Upper lobe of left lung (tissue), 4 donors: ENCODE results near the gene DUSP16.

Source experiments
- POLR2A ChIP-seq, 4 donors: fragments of 450-650 bp; IDR thresholded peaks; one replicate each; pipeline ENCODE4 v1.5.1; 2016 to 2017; ENCODE audit warnings: antibody characterized with exemption in 4 of 4, mild to moderate bottlenecking in 2 of 4
- TF ChIP-seq, protein P1 (sequence below), 6 experiments: fragments of 450-650 bp in 4 of 6; fragments of 200-600 bp in 2 of 6; sonication (generic) in 2 of 6; IDR thresholded peaks; one replicate each; pipeline ENCODE4 v1.5.1; 2016 to 2019; ENCODE audit warnings: antibody characterized with exemption in 6 of 6

DNA sequence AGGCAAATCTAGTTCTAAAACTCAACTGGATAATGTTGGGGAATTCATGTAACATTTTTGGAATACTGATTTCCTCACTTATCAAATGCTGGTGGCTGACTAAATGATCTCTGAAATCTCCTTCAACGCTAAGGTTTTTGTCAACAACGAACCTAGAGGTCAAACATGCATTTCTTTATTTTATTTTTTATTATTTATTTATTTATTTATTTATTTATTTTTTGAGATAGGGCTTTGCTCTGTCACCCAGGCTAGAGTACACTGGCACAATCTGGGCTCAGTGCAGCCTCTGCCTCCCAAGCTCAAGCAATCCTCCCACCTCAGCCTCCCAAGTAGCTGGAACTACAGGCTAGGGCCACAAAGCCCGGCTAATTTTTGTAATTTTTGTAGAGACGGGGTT is 64.5 kb downstream of the DUSP16 start:
- no peak for TF ChIP-seq POLR2A (IDR thresholded peaks at IDR 0.05)
- TF ChIP-seq, protein P1, sequence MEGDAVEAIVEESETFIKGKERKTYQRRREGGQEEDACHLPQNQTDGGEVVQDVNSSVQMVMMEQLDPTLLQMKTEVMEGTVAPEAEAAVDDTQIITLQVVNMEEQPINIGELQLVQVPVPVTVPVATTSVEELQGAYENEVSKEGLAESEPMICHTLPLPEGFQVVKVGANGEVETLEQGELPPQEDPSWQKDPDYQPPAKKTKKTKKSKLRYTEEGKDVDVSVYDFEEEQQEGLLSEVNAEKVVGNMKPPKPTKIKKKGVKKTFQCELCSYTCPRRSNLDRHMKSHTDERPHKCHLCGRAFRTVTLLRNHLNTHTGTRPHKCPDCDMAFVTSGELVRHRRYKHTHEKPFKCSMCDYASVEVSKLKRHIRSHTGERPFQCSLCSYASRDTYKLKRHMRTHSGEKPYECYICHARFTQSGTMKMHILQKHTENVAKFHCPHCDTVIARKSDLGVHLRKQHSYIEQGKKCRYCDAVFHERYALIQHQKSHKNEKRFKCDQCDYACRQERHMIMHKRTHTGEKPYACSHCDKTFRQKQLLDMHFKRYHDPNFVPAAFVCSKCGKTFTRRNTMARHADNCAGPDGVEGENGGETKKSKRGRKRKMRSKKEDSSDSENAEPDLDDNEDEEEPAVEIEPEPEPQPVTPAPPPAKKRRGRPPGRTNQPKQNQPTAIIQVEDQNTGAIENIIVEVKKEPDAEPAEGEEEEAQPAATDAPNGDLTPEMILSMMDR (IDR thresholded peaks at IDR 0.05): no peak
